A673 (cell line): ENCODE measurements around the gene TBXA2R.
"Not testable (repeated sequence)": the region's sequence is repeated elsewhere in the genome, so short reads cannot be mapped to it uniquely, and the experiment has no call there.

Experiments
- CTCF ChIP-seq: fragments of 300-800, 200-600 bp; sonication (generic); conservative IDR thresholded peaks from 2 replicates; pipeline ENCODE4 v1.5.1; 2017; ENCODE audit warnings: low read depth, mild to moderate bottlenecking, antibody characterized with exemption, low read length, moderate library complexity, mixed read lengths
- EZH2 ChIP-seq: fragments of 200-600 bp; sonication (generic); IDR thresholded peaks from 2 replicates; pipeline ENCODE4 v1.6.1; 2017; ENCODE audit warnings: borderline replicate concordance, low read depth, mild to moderate bottlenecking, mixed read lengths, antibody characterized with exemption, low read length; ENCODE audit not compliant: poor library complexity, severe bottlenecking

- TF ChIP-seq CTCF, EZH2: not testable (repeated sequence)
Observed at GRCh38 chr19:3570042-3570441, 36.6 kb downstream of the TBXA2R start.
